ENCODE measurements around the gene APOBEC3B.
A peak's percentile ranks its signal among the peaks of the same experiment; 100 is the strongest.
"Not testable (repeated sequence)": the region's sequence is repeated elsewhere in the genome, so short reads cannot be mapped to it uniquely, and the experiment has no call there.

The APOBEC3B gene

DNA sequence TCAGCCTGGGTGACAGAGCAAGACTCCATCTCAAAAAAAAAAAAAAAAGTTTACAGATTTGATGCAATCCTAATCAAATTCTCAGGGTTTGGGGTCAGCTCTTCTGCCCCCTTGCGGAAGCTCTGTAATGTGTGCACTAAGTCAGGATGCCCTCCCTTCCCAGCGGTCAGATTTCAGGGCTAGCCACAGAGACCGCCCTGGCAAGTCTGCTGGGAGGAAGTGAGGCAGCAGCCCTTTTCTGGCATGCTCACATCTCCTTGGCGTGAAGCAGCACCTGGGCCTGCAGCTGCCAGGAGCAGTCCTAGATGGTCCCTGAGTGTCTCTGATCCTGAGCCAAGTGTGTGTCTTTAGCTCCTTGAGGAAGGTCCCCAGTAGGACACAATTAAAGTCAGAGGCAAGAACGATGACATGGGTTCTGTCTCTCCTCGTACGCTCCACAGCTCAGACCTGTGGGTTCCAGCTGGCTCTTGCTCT is 21.1 kb downstream of the APOBEC3B start:
- DNase-seq = peak; percentile 87

DNA sequence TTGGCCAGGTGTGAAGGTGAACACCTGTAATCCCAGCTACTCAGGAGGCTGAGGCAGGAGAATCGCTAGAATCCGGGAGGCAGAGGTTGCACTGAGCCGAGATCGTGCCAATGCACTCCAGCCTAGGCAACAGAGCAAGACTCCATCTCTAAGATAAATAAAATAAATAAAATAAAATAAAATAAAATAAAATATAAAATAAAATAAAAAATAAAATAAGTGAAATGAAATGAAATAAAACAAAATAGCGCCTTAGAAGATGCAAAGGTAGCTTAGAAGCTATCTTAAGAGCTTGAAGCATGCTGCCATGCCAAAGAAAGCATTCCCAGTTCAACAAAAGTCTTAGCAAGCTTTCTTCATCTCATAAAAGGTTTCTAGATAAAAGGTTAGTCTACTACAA is 25.0 kb downstream of the APOBEC3B start:
- DNase-seq = no peak

DNA sequence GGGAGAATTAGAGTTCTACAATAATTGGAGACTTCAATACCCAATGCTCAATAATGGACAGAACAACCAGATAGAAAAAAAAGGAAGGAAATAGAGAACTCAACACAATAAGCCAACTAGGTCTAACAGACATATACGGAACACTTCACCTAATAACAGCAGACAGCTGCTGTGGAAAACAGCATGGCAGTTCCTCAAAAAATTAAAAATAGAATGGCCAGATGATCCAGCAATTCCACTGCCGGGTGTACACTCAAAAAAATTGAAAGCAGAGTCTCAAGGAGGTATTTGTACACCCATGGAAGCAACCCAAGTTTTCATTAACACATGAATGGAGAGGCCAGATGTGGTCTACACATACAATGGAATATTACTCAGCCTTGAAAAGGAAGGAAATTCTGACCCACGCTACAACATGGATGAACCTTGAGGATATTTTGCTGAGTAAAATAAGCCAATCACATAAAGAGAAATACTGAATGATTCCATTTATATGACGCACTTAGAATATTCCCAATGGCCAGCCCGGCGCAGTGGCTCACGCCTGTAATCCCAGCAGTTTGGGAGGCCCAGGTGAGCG is 26.2 kb downstream of the APOBEC3B start:
- DNase-seq = not testable (repeated sequence)

DNA sequence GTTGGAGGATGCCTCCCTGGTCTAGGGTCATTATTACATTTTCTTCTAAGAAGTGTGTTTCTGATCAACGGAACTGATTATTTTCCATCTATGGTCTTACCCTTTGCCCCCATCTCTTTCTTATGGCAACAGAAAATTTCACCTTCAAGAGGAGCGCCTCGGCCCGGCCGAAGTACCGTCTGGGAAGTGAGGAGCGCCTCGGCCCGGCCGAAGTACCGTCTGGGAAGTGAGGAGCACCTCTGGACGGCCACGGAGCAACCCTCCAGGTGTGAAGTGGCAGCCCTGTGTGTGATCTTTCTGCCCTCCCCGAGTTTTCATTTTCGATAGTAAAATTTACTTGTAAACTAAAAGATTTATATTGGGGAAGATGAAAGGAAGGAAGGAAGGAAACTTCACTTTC is 28.8 kb downstream of the APOBEC3B start:
- DNase-seq = no peak

DNA sequence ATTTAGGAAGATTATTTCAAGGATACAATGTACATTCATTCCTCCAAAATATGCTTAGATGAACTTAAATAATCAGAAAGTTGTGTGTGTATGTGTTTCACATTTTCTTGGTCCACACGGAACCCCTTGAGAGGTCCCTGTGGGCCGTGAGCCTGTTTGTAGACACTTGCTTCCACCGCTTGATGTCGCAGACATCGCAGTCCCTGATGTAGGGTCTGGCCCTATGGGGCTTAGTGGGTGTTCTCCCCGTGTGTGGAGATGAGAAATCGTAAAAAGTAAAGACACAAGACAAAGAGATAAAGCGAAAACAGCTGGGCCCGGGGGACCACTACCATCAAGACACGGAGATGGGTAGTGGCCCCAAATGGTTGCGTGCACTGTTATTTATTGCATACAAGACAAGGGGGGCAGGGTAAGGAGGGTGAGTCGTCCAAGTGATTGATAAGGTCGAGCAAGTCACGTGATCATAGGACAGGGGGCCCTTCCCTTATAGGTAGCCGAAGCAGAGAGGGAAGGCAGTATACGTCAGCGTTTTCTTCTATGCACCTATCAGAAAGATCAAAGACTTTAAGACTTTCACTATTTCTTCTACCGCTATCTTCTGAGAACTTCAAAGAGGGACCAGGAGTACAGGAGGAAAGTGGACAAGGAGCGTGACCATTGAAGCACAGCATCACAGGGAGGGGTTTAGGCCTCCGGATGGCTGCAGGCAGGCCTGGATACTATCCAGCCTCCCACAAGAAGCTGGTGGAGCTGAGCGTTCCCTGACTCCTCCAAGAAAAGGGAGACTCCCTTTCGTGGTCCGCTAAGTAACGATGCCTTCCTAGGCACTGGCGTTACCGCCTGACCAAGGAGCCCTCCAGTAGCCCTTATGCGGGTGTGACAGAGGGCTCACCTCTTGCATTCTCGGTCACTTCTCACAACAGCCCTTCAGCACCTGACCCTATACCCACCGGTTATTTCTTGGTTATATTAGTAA is 30.7 kb downstream of the APOBEC3B start:
- DNase-seq = no peak

DNA sequence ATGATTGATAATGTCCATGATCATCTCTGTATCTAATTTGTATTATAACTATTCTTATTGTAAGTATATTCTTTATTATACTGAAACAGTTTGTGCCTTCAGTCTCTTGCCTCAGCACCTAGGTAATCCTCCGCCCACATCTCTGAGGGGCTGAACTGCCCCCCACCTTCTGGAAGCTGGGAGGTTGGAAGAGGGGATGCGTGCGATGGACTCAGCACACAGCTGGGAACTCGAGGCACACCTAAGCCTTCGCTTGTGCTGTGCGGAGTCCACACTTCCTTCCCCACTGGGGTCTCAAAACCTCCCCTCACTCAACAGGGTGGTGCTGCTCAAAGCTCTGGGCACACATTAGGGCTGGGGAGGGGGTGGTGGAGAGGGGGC is 31.4 kb downstream of the APOBEC3B start:
- not testable (repeated sequence) for DNase-seq

DNA sequence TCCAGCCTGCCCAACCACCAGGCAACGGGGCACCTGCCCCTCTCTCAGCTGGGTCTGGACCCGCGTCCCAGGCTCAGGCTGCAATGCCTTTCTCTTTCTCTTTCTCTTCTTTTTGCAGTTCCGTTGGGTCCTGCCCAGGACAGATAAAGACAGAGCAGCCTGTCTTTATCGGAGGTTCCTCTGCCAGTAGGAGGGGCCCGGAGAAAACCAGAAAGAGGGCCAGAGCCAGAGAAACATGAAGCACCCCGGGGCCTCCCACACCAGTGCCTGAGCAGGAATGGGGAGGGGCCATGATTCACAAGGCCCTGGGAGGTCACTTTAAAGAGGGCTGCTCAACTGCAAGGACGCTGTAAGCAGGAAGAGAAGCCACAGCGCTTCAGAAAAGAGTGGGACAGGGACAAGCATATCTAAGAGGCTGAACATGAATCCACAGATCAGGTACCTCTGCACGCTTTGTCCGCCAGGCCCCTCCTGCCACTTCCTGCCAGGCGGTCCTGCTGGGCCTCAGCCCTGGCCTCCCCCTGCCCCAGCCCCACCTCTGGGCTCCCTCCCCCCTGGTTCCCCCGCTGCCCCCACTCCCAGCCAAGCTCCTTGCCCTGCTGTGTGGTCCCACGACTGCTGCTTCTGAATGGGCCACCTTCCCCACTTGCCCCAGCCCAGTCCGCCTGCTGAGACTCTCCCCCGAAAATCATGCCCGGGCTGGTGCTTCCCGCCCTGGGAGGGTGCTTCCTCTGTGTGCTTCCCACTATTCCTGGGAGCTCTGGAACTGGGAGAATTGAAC is 32.0 kb downstream of the APOBEC3B start, which contains the start of gene APOBEC3C:
Gene APOBEC3C (plus strand): TSS at position 316 of the 781 bp plus-strand sequence. CDS start 106 bp downstream, at position 422.
- peak; percentile 95 for DNase-seq

DNA sequence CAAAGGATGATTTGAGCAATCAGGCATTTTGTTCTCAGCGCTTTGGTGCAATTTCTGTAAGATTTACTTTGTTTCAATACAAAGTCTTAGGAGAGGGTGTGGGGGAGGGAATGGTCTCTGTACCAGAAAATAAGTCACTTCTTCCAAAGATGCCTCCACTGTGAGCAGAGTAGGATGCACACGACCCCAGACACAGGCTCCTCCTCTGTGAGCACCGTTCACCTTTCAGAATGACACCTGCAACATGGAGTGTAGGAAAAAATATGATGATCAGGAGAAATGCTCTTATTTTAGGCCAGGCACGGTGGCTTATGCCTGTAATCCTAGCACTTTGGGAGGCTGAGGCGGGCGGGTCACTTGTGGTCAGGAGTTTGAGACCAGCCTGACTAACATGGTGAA is 32.6 kb downstream of the APOBEC3B start:
- DNase-seq = peak; percentile 13

DNA sequence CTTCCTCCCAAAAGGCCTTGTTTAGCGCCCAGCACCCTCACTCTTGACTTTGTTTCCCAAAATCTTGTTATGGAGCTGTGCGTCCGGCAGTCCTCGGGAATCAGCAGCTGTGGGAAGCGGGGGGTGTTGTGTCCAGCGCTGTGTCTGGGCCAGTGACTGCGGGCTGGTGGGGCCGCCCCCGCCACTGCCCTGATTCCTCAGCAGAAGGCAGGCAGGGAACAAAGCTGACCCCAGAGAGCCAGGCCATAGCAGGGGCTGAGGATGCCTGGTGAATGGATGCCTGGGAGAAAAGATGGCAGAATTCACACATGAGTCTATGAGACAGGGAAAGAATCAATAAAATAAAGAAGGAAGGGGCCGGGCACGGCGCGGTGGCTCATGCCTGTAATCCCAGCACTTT is 34.4 kb downstream of the APOBEC3B start:
- no peak for DNase-seq

DNA sequence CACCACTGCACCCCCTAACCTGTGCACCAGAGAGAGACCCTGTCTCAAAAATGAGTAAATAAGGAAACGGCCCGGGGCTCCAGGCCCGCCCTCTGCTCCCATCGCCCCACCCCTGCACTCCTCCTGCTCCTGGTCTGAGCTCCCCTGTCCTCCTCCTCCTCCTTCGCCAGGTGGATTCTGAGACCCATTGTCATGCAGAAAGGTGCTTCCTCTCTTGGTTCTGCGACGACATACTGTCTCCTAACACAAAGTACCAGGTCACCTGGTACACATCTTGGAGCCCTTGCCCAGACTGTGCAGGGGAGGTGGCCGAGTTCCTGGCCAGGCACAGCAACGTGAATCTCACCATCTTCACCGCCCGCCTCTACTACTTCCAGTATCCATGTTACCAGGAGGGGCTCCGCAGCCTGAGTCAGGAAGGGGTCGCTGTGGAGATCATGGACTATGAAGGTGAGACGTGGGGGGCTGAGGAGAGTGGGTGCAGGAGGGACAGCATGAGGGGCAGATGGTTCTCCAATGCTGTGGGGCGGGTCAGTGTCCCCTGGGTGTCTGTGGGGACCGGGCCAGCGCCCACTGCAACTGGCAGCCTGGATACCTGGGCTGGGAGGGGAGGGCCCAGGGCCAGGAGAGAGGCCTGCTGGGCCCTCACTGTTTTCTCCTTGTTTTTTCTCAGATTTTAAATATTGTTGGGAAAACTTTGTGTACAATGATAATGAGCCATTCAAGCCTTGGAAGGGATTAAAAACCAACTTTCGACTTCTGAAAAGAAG is 35.6 kb downstream of the APOBEC3B start:
- DNase-seq = no peak

DNA sequence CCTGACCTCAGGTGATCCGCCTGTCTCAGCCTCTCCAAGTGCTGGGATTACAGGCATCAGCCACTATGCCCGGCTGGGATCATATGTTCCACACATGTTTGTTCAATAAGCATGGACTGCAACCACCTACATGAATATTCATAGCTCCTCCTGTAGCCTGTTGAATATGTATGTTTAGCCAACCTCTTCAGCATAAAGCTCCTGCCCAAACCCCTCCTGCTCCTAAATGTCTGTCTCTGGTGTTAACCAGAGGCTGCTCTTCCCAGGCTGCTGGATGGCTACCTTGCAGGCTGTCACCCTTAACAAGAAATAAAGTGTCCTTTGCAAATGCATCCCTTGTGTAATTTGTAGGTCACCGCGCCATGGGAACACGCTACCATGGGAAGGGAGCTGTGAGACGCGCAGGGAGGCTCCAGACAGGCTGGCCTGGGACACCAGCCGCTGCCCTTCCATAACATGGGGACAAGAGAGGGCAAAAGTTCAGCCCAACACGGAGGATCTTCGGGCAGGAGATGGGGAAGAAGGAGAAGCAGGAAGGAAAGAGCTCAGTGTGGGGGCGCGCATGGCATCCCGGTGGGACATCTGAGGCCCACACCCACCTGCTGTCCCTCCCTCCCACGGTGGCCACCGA is 38.0 kb downstream of the APOBEC3B start:
- DNase-seq = not testable (repeated sequence)

DNA sequence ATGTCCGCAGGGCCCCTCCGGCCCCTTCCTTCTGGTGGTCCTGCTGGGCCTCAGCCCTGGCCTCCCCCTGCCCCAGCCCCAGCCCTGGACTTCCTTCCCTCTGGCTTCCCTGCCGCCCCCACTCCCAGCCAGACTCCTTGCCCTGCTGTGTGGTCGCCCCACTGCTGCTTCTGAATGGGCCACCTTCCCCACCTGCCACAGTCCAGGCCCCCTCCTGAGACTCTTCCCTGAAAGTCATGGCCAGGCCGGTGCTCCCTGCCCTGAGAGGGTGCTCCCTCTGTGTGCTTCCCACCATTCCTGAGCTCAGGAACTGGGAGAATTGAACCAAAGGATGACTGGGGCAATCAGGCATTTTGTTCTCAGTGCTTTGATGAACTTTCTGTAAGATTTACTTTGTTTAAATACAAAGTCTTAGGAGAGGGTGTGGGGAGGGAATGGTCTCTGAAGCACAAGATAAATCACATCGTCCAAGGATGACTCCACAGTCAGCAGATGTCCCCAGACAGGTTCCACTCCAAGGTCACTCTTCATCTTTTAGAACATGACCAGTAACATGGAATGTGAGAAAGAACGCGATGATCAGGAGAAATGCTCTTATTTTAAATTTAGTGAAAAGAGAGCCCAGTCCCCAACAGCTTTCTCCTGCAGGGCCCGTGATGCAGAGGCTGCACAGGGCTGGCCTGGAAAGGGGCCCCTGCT is 39.6 kb downstream of the APOBEC3B start:
- no peak for DNase-seq

DNA sequence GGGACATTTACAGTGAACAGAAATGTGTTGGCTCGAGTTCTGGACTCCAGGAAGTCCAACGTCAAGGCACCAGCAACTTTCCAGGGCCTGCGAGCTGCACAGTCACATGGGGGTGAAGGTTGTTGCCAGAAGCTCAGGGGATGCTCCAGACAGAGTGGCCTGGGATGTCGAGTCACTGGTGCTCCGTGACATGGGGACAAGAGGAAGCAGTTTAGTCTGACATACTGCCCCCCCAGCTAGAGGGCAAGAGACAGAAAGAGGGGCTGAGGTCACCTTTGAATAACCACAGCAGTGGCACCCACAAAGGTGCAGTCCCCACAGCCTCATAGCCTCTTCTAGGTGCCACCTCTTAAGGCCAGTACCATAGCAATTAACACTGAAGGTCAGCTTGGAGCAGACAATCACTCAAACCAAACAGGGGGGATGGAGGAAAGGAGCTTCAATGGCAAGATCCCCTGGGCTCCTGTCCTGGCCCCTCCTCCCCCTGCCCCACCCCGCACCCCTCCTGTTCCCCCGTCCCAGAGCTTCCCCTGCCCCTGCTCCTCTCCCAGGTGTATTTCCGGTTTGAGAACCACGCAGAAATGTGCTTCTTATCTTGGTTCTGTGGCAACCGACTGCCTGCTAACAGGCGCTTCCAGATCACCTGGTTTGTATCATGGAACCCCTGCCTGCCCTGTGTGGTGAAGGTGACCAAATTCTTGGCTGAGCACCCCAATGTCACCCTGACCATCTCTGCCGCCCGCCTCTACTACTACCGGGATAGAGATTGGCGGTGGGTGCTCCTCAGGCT is 42.6 kb downstream of the APOBEC3B start:
- no peak for DNase-seq

DNA sequence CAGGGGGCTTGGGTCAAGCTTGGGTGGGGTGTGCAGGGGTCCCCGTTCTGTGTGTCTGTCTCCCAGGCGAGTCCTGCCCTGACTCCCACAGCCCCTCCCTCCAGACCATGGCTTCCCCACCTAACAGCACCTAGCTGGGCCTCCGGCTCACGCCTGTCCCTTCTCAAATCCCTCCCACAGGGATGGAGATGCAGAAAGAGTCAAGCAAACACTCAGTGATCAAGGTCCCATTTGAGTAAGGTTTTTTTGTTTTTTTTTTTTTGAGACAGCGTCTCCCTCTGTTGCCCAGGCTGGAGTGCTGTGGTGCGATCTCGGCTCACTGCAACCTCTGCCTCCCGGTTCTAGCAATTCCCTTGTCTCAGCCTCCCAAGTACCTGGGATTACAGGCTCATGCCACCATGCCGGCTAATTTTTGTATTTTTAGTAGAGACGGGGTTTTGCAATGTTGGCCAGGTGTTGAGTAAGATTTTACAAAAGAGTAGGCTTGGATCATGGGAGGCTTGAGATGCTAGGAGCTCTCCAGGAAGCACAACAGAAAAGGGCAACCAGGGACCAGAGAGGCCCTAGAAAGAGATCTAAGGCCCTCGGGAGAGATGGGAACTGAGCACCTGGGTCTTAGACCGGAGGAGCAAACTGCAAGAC is 44.5 kb downstream of the APOBEC3B start:
- no peak for DNase-seq

DNA sequence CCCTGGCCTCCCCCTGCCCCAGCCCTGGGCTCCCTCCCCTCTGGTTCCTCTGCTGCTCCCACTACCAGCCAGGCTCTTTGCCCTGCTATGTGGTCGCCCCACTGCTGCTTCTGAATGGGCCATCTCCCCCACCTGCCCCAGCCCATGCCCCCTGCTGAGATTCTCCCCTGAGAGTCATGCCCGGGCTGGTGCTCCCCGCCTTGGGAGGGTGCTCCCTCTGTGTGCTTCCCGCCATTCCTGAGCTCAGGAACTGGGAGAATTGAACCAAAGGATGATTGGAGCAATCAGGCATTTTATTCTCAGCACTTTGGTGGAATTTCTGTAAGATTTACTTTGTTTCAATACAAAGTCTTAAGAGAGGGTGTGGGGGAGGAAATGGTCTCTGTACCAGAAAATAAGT is 45.6 kb downstream of the APOBEC3B start:
- no peak for DNase-seq

DNA sequence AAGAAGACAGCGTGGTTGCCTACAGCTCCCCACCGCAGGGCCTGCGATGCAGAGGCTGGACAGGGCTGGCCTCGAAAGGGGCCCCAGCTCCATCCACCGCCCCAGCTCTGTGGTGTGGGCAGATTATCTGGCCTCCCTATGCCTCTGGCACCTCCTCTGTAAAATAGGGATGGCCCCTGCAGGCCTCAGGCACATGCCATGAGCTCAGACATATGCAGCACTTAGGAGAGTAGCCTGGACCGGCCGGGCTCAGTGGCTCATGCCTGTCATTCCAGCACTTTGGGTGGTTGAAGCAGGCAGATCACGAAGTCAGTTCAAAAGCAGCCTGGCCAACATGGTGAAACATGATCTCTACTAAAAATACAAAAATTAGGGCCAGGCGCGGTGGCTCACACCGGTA is 46.1 kb downstream of the APOBEC3B start:
- no peak for DNase-seq

DNA sequence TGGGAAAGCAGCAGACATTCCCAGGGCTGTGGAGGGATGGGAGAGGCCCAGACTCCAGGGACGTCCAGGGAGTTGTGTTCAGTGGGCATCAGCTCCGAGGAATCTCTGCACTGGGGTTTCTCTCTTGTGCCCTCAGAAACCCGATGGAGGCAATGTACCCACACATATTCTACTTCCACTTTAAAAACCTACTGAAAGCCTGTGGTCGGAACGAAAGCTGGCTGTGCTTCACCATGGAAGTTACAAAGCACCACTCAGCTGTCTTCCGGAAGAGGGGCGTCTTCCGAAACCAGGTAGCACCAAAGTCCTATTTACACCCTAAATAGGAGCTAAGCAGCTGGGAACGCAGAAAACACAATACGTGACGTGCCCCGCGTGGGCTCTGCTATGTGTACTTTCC is 47.1 kb downstream of the APOBEC3B start:
- DNase-seq = no peak

DNA sequence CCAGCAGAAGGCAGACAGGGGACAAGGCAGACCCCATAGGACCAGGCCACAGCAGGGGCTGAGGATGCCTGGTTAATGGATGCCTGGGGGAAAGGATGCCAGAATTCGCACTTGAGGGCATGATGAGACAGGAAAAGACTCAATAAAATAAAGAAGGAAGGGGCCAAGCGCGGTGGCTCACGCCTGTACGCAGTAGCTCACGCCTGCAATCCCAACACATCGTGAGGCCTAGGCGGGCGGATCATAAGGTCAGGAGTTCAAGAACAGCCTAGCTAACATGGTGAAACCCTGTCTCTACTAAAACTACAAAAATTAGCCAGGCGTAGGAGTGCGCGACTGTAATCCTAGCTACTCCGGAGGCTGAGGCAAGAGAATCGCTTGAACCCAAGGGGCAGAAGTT is 48.6 kb downstream of the APOBEC3B start:
- DNase-seq = no peak

DNA sequence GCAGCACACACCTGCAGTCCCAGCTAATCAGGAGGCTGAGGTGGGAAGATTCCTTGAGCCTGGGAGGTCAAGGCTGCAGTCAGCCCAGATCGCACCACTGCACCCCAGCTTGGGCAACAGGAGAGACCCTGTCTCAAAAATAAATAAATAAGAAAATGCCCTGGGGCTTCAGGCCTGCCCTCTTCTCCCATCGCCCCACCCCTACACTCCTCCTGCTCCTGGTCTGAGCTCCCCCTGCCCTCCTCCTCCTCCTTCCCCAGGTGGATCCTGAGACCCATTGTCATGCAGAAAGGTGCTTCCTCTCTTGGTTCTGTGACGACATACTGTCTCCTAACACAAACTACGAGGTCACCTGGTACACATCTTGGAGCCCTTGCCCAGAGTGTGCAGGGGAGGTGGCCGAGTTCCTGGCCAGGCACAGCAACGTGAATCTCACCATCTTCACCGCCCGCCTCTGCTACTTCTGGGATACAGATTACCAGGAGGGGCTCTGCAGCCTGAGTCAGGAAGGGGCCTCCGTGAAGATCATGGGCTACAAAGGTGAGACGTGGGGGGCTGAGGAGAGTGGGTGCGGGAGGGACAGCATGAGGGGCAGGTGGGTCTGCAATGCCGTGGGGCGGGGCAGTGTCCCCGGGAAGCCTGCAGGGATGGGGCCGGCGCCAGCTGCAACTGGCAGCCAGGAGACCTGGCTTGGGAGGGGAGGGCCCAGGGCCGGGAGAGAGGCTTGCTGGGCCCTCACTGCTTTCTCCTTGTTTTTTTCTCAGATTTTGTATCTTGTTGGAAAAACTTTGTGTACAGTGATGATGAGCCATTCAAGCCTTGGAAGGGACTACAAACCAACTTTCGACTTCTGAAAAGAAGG is 49.5 kb downstream of the APOBEC3B start:
- not testable (repeated sequence) for DNase-seq

All from EL (cell line).